A549 treated with dexamethasone at 1 μM for 4 hours (cell line): ENCODE measurements around the gene MATK. TPM values are rescaled to one million over a fixed set of nuclear protein-coding genes. Genes with fewer than 3 reads are reported as not detected.

ENCODE experiments used
- total RNA-seq: library from RNA; stranded (reverse); fragments of 200-300 nt; extraction: Qiagen RNA extraction; gene quantifications from 5 replicates; pipeline ENCODE4 v1.2.3, GENCODE V29; 2022

The MATK gene
- total RNA-seq, result 0.68 to 1.7 TPM (median 1.2 TPM) in 5 replicates

GRCh38 chr19:3785938-3786824, at the start of gene MATK:
Gene MATK, minus strand, starts transcription at chr19:3786381. Its CDS starts 1,246 bp downstream, at chr19:3785135.

GRCh38 chr19:3771906-3772455, 14.2 kb downstream of the MATK start, which contains the start of gene RAX2:
Gene RAX2, minus strand, starts transcription at chr19:3772228. Its CDS starts 486 bp downstream, at chr19:3771742.

GRCh38 chr19:3762501-3763459, 23.4 kb downstream of the MATK start, which contains the start of gene MRPL54:
Gene MRPL54, plus strand, starts transcription at chr19:3762682. Its CDS starts 19 bp downstream, at chr19:3762701.

GRCh38 chr19:3761382-3762129, 24.6 kb downstream of the MATK start, which contains the start of gene APBA3:
Gene APBA3, minus strand, starts transcription at chr19:3761692. Its CDS starts 1,428 bp downstream, at chr19:3760264.

Other genes starting within 250 kb of the MATK start
- gene TEKTIP1, start 247.2 kb downstream of the MATK start, total RNA-seq, result not detected in 5 replicates
- gene MFSD12, start 228.8 kb downstream of the MATK start, total RNA-seq, result 102 to 148 TPM (median 139 TPM) in 5 replicates
- gene HMG20B, start 213.4 kb downstream of the MATK start, total RNA-seq, result 35.1 to 62.3 TPM (median 55.6 TPM) in 5 replicates
- 0.25 to 0.41 TPM (median 0.27 TPM) in 5 replicates for gene GIPC3, start 200.9 kb downstream of the MATK start, total RNA-seq
- 1.1 to 1.9 TPM (median 1.2 TPM) in 5 replicates for gene TBXA2R, start 179.5 kb downstream of the MATK start, total RNA-seq
- 11.5 to 20.5 TPM (median 18.6 TPM) in 5 replicates for gene CACTIN, start 159.6 kb downstream of the MATK start, total RNA-seq
- gene PIP5K1C, start 85.9 kb downstream of the MATK start, total RNA-seq, result 12.7 to 15.9 TPM (median 14.9 TPM) in 5 replicates
- gene TJP3, start 78.0 kb downstream of the MATK start, total RNA-seq, result 0.18 to 0.61 TPM (median 0.51 TPM) in 5 replicates
- gene APBA3, start 24.7 kb downstream of the MATK start, total RNA-seq, result 5.6 to 12.7 TPM (median 10.9 TPM) in 5 replicates
- gene MRPL54, start 23.7 kb downstream of the MATK start, total RNA-seq, result 56.4 to 89.3 TPM (median 58.4 TPM) in 5 replicates
- not detected in 5 replicates for gene RAX2, start 14.2 kb downstream of the MATK start, total RNA-seq
- gene ZFR2, start 82.7 kb upstream of the MATK start, total RNA-seq, result 0.07 to 0.36 TPM (median 0.16 TPM) in 3 of 5 replicates, not detected in the others
- 0.04 to 0.09 TPM (median 0.06 TPM) in 5 replicates for gene ATCAY, start 94.3 kb upstream of the MATK start, total RNA-seq
- gene NMRK2, start 146.7 kb upstream of the MATK start, total RNA-seq, result not detected in 5 replicates
- 39.7 to 49.7 TPM (median 44.0 TPM) in 5 replicates for gene DAPK3, start 184.7 kb upstream of the MATK start, total RNA-seq
- gene EEF2, start 199.1 kb upstream of the MATK start, total RNA-seq, result 817 to 1,144 TPM (median 1,131 TPM) in 5 replicates
- gene PIAS4, start 221.4 kb upstream of the MATK start, total RNA-seq, result 12.5 to 24.6 TPM (median 18.7 TPM) in 5 replicates